Stomach smooth muscle (tissue), 2 donors: ENCODE measurements around the gene MAGEA6.

Experiments
- H3K27ac ChIP-seq: one replicate; pipeline ENCODE4 v1.7.0; 2013; ENCODE audit warnings: mild to moderate bottlenecking, low read length, inconsistent platforms
- H3K27me3 ChIP-seq, 2 donors: one replicate each; pipeline ENCODE4 v1.7.0; 2013; ENCODE audit warnings: low read length in 2 of 2; ENCODE audit not compliant: insufficient read depth in 2 of 2, control insufficient read depth in 1 of 2
- H3K36me3 ChIP-seq, 2 donors: one replicate each; pipeline ENCODE4 v1.7.0; 2013; ENCODE audit warnings: low read length in 2 of 2; ENCODE audit not compliant: control insufficient read depth in 2 of 2, insufficient read depth in 2 of 2
- H3K4me1 ChIP-seq: one replicate; pipeline ENCODE4 v1.7.0; 2013; ENCODE audit warnings: low read length; ENCODE audit not compliant: control insufficient read depth, insufficient read depth
- H3K4me3 ChIP-seq, 2 donors: one replicate each; pipeline ENCODE4 v1.7.0; 2013; ENCODE audit warnings: low read length in 2 of 2
- H3K9ac ChIP-seq, 2 donors: one replicate each; pipeline ENCODE4 v1.7.0; 2013; ENCODE audit warnings: low read length in 2 of 2, mild to moderate bottlenecking in 1 of 2
- H3K9me3 ChIP-seq, 2 donors: one replicate each; pipeline ENCODE4 v1.7.0; 2013; ENCODE audit warnings: low read length in 2 of 2; ENCODE audit not compliant: control insufficient read depth in 2 of 2
- donor health status: healthy.
- donor health status: Pancreatic carcinoma.

MAGEA6 gene

GRCh38 chrX:152733261-152733975 lies 36.1 kb downstream of the MAGEA6 start, which contains the start of the genes CSAG1 and MAGEA12:
Gene CSAG1, minus strand, starts transcription at chrX:152733721. Its CDS starts 1,261 bp downstream, at chrX:152732460.
Gene MAGEA12, plus strand, starts transcription at chrX:152733757. Its CDS starts 2,405 bp downstream, at chrX:152736162.
- Histone ChIP-seq H3K9me3 (no peaks in the 10 kb centered on the region), H3K36me3 (no peaks in the 10 kb centered on the region), H3K27ac (no peak within 1 kb of the TSS), H3K4me1 (no peaks in the 10 kb centered on the region), H3K4me3 (no peak within 1 kb of the TSS), H3K9ac (no peak within 1 kb of the TSS), H3K27me3 (peaks cover 0 to 2% of the 10 kb centered on the region in 2 donors)

GRCh38 chrX:152725409-152725808 lies 44.1 kb downstream of the MAGEA6 start:
- no peak overlapping the region for H3K4me3 ChIP-seq
- H3K27me3 ChIP-seq, result no peaks in the 10 kb centered on the region
- no peak overlapping the region for H3K9ac ChIP-seq
- no peak overlapping the region for H3K27ac ChIP-seq
- H3K36me3 ChIP-seq, result no peaks in the 10 kb centered on the region
- H3K4me1 ChIP-seq, result no peaks in the 10 kb centered on the region
- H3K9me3 ChIP-seq, result no peaks in the 10 kb centered on the region
